ENCODE results near the gene GPNMB.
"Not testable (repeated sequence)": the region's sequence is repeated elsewhere in the genome, so short reads cannot be mapped to it uniquely, and the experiment has no call there.

GPNMB gene

DNA sequence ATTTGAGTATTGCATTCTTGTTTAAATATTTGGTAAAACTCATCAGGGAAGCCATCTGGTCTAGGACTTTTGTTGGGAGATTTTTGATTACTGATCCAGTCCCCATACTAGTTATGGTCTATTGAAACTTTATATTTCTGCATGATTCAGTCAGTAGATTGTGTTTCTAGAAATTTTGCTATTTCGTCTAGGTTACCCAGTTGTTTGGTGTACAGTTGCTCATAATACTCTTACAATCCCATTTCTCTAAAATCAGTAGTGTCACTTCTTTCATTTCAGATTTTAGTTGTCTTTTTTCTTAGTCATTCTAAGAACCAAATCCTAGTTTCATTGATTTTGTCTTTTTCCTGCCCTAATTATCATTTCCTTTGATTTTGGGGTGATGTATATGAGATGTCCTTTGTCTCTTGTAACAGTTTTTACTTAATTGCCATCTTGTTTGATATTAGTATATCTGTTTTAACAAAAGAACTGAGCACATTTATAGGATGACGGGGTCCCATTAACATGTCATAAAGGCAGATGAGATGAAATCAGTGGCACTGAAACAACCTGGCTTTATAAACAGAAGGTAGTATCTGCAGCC is 60.5 kb downstream of the GPNMB start:
- peak in 1 of 5 donors; percentile 7 for DNase-seq

DNA sequence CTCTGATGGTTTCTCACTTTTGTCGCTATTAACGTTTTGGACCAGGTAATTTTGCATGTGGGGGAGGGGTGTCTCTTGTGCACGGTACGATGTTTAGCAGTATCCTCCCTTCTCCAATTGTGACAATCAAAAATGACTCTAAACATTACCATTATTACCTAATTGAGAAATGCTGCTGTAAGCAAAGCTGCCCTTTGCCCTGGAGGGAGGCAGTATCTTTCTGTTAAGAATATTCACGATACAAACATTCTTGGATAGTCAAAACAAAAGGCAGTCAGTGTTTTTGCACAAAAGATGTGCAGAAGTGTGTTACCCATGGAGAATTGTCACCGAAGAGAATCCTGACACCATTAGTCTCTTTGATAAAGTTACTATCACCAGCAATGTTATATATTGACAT is 62.2 kb downstream of the GPNMB start:
- DNase-seq, result no peak

DNA sequence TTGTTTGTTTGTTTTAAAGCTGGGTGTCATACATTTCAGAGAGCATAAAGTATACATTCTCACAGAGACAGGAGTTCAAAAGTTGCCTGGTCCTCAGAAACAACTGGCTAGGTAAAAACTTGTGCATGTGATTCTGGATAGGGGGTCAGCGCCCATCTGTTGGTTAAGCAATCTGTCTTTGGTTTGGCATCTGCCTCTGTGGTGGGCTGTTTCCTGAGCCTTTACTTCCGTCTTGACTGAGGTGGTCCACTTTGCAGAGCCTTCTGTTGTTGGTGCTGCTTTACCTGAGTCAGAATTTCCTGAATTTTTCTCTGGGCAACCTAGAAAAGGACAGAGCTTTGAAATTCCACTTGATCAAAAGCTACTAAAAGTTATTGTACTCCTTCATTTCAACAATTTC is 65.6 kb downstream of the GPNMB start:
- not testable (repeated sequence) for DNase-seq

DNA sequence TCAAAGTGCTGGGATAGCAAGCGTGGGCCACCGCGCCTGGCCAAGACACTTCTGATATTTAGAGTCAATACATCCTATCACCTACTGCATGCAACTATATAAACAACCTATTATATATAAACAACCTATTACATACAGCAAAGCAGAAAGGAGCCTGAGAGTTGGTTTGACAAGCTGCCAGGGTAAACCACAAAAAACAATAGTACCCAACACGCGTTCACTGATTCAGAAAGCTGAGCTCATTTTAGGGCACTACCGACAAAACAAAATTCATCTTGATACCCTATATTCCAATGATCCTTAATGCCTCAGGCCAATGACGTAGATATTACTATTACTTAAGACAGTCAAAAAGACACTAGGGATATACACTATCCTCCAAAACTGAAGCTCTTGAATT is 68.8 kb downstream of the GPNMB start:
- DNase-seq, result no peak

All from T-helper 1 cell (primary cell).